Measurements from ENCODE around the gene TTLL11.

TTLL11 gene

GRCh38 chr9:121860213-121860612 lies 232.9 kb downstream of the TTLL11 start:
- no peak overlapping the region for H3K4me3 ChIP-seq (ENCODE audit: low read depth, low read length)
- no peak for DNase-seq (ENCODE audit: low read depth)
- TF ChIP-seq CTCF (conservative IDR thresholded peaks at IDR 0.05; ENCODE audit: low read depth, low read length), result no peak

GRCh38 chr9:121859646-121860045 lies 233.5 kb downstream of the TTLL11 start:
- DNase-seq (ENCODE audit: low read depth), result no peak
- TF ChIP-seq CTCF (conservative IDR thresholded peaks at IDR 0.05; ENCODE audit: low read depth, low read length), result no peak
- H3K4me3 ChIP-seq (ENCODE audit: low read depth, low read length), result no peak overlapping the region

- DNase-seq (ENCODE audit: low read depth), result no peak
- no peak overlapping the region for H3K4me3 ChIP-seq (ENCODE audit: low read depth, low read length)
- no peak for TF ChIP-seq CTCF (conservative IDR thresholded peaks at IDR 0.05; ENCODE audit: low read depth, low read length)
Observed at GRCh38 chr9:121858788-121859187, 234.3 kb downstream of the TTLL11 start.

- H3K4me3 ChIP-seq (ENCODE audit: low read depth, low read length), result no peak overlapping the region
- no peak for TF ChIP-seq CTCF (conservative IDR thresholded peaks at IDR 0.05; ENCODE audit: low read depth, low read length)
- no peak for DNase-seq (ENCODE audit: low read depth)
Observed at GRCh38 chr9:121857928-121858327, 235.2 kb downstream of the TTLL11 start.

GRCh38 chr9:121855476-121855875 lies 237.6 kb downstream of the TTLL11 start:
- TF ChIP-seq CTCF (conservative IDR thresholded peaks at IDR 0.05; ENCODE audit: low read depth, low read length), result no peak

GRCh38 chr9:121853617-121854395 lies 239.3 kb downstream of the TTLL11 start:
- no peak overlapping the region for H3K4me3 ChIP-seq (ENCODE audit: low read depth, low read length)
- no peak for TF ChIP-seq CTCF (conservative IDR thresholded peaks at IDR 0.05; ENCODE audit: low read depth, low read length)
- DNase-seq (ENCODE audit: low read depth), result no peak

More at GRCh38 chr9:121855476-121855875, 237.6 kb downstream of the TTLL11 start:
- H3K4me3 ChIP-seq (ENCODE audit: low read depth, low read length), result no peak overlapping the region
- DNase-seq (ENCODE audit: low read depth), result no peak
